Measurements from ENCODE around the gene TEKT2.

- TF ChIP-seq, protein P1, sequence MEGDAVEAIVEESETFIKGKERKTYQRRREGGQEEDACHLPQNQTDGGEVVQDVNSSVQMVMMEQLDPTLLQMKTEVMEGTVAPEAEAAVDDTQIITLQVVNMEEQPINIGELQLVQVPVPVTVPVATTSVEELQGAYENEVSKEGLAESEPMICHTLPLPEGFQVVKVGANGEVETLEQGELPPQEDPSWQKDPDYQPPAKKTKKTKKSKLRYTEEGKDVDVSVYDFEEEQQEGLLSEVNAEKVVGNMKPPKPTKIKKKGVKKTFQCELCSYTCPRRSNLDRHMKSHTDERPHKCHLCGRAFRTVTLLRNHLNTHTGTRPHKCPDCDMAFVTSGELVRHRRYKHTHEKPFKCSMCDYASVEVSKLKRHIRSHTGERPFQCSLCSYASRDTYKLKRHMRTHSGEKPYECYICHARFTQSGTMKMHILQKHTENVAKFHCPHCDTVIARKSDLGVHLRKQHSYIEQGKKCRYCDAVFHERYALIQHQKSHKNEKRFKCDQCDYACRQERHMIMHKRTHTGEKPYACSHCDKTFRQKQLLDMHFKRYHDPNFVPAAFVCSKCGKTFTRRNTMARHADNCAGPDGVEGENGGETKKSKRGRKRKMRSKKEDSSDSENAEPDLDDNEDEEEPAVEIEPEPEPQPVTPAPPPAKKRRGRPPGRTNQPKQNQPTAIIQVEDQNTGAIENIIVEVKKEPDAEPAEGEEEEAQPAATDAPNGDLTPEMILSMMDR (IDR thresholded peaks at IDR 0.05), result no peak
- TF ChIP-seq POLR2A (IDR thresholded peaks at IDR 0.05) (no peak), POLR2AphosphoS5 (IDR thresholded peaks at IDR 0.05) (no peak)
Observed at GRCh38 chr1:36091141-36091540, 7.2 kb downstream of the TEKT2 start.

Data from breast epithelium (tissue), 3 donors.